ENCODE measurements around the gene FOXE1.

Gene FOXE1

GRCh38 chr9:97852001-97852398, 1.0 kb upstream of the FOXE1 start:
- TF ChIP-seq CTCF (IDR thresholded peaks at IDR 0.05), result no peak
- DNase-seq (ENCODE audit: low spot score), result no peak
- H3K4me3 ChIP-seq, result peak overlapping the region; percentile 50
- no peak overlapping the region for H3K27ac ChIP-seq

- DNase-seq (ENCODE audit: low spot score), result no peak
- no peak for TF ChIP-seq CTCF (IDR thresholded peaks at IDR 0.05)
- Histone ChIP-seq H3K4me3 (peak overlapping the region; percentile 69), H3K27ac (no peak overlapping the region)
Observed at GRCh38 chr9:97852399-97853055, 499 bp upstream of the FOXE1 start.

DNA sequence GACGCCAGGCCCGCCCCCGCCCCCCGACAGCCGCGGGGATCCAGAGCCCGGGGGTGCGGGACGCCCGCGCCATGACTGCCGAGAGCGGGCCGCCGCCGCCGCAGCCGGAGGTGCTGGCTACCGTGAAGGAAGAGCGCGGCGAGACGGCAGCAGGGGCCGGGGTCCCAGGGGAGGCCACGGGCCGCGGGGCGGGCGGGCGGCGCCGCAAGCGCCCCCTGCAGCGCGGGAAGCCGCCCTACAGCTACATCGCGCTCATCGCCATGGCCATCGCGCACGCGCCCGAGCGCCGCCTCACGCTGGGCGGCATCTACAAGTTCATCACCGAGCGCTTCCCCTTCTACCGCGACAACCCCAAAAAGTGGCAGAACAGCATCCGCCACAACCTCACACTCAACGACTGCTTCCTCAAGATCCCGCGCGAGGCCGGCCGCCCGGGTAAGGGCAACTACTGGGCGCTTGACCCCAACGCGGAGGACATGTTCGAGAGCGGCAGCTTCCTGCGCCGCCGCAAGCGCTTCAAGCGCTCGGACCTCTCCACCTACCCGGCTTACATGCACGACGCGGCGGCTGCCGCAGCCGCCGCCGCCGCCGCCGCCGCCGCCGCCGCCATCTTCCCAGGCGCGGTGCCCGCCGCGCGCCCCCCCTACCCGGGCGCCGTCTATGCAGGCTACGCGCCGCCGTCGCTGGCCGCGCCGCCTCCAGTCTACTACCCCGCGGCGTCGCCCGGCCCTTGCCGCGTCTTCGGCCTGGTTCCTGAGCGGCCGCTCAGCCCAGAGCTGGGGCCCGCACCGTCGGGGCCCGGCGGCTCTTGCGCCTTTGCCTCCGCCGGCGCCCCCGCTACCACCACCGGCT, 1.0 kb downstream of the FOXE1 start:
- DNase-seq (ENCODE audit: low spot score), result no peak
- no peak overlapping the region for H3K27ac ChIP-seq
- TF ChIP-seq CTCF (IDR thresholded peaks at IDR 0.05), result no peak

GRCh38 chr9:97854696-97855485, 1.9 kb downstream of the FOXE1 start:
- TF ChIP-seq CTCF (IDR thresholded peaks at IDR 0.05), result no peak
- Histone ChIP-seq H3K4me3 (peak overlapping the region; percentile 69), H3K27ac (no peak overlapping the region)
- DNase-seq (ENCODE audit: low spot score), result no peak

More for the DNA sequence above, 1.0 kb downstream of the FOXE1 start:
- peak overlapping the region; percentile 69 for H3K4me3 ChIP-seq

DNA sequence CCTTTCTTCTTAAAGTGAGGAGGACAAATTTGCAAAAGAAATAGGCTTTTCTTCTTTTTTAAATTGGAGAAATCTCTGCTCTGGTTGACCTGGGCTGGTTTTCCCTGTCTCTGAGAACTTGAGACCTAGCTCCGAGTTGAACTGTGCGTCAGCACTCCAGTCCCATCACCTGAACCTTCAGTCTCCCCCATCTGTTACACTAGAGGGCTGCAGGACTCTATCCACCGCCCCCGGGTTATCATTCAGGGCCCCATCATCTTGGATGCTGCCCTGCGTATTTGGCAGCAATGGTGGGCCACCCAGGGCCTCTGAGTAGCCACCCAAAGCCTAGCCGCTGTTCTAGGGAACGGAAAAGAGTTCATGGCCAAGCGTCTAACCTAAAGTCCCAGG, 2.5 kb downstream of the FOXE1 start:
- H3K27ac ChIP-seq, result no peak overlapping the region
- DNase-seq (ENCODE audit: low spot score), result no peak
- TF ChIP-seq CTCF (IDR thresholded peaks at IDR 0.05), result no peak

GRCh38 chr9:97855899-97856298, 2.9 kb downstream of the FOXE1 start:
- no peak for DNase-seq (ENCODE audit: low spot score)
- Histone ChIP-seq H3K27ac (no peak overlapping the region), H3K4me3 (no peak overlapping the region)
- TF ChIP-seq CTCF (IDR thresholded peaks at IDR 0.05), result no peak

More for the DNA sequence above, 2.5 kb downstream of the FOXE1 start:
- no peak overlapping the region for H3K4me3 ChIP-seq

Data from coronary artery (tissue), 2 donors.